ENCODE data around the gene AVPI1. TPM values are rescaled to one million over a fixed set of nuclear protein-coding genes. Genes with fewer than 3 reads are reported as not detected.
"Not testable (repeated sequence)": the region's sequence is repeated elsewhere in the genome, so short reads cannot be mapped to it uniquely, and the experiment has no call there.

Gene AVPI1
- total RNA-seq, 2 donors from 2014 or later, result 26.6 to 34.8 TPM

DNA sequence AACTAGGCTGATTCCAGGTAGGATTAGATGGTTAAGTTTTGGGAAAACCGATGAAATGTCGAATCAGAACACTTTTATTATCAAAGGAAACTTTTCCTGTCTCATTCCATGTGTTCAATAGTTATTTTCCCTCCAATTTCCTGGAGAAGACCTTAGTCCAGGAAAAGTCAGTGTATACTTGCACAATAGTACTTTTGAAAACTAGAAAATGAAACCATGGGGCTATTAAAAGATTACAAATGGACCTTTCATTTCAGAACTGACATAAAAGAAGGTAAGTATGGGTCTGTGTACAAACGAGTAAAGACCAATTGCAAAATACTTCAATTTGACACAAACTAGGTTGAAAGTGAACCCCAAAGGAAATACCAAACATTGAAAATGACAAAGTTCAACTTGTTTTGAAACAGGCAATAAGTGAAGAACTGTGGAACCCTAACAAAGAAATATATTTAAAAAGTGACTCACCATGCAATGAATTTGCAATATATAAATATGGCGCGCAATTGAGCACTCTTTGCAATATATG is 2.1 kb downstream of the AVPI1 start:
- intact Hi-C loops (cut with DNase I), result no loop called here
- no peak for DNase-seq
- peak overlapping the region; percentile 13 to 96 for H3K9ac ChIP-seq (ENCODE audit: low read depth in 2 of 2, low read length in 2 of 2)
- peak overlapping the region; percentile 51 for H3K4me3 ChIP-seq
- H3K27me3 ChIP-seq, result no peaks in the 10 kb centered on the region
- H3K27ac ChIP-seq, result peak overlapping the region; percentile 86
- no peaks in the 10 kb centered on the region for H3K9me3 ChIP-seq
- TF ChIP-seq, protein P1, sequence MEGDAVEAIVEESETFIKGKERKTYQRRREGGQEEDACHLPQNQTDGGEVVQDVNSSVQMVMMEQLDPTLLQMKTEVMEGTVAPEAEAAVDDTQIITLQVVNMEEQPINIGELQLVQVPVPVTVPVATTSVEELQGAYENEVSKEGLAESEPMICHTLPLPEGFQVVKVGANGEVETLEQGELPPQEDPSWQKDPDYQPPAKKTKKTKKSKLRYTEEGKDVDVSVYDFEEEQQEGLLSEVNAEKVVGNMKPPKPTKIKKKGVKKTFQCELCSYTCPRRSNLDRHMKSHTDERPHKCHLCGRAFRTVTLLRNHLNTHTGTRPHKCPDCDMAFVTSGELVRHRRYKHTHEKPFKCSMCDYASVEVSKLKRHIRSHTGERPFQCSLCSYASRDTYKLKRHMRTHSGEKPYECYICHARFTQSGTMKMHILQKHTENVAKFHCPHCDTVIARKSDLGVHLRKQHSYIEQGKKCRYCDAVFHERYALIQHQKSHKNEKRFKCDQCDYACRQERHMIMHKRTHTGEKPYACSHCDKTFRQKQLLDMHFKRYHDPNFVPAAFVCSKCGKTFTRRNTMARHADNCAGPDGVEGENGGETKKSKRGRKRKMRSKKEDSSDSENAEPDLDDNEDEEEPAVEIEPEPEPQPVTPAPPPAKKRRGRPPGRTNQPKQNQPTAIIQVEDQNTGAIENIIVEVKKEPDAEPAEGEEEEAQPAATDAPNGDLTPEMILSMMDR (IDR thresholded peaks at IDR 0.05), result no peak
- H3K4me1 ChIP-seq, result peaks cover 21% of the 10 kb centered on the region
- no peaks in the 10 kb centered on the region for H3K36me3 ChIP-seq

DNA sequence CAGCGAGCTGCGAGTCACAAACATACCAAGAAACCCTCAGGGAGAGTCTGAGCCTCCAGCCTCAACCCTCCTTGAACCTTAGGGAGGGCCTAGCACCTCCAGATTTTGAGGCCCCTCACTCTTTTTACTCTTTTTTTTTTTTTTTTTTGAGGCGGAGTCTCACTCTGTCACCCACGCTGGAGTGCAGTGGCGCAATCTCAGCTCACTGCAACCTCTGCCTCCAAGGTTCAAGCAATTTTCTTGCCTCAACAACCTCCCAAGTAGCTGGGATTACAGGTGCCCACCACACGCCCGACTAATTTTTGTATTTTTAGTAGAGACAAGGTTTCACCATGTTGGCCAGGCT is 2.7 kb downstream of the AVPI1 start:
- Histone ChIP-seq H3K4me1 (peaks cover 21% of the 10 kb centered on the region), H3K27ac (peak overlapping the region; percentile 86), H3K9ac (ENCODE audit: low read depth in 2 of 2, low read length in 2 of 2) (peak overlapping the region; percentile 58 to 96), H3K4me3 (peak overlapping the region; percentile 8)
- H3K9me3 ChIP-seq; DNase-seq; H3K36me3 ChIP-seq; intact Hi-C loops (cut with DNase I); H3K27me3 ChIP-seq: not testable (repeated sequence)

DNA sequence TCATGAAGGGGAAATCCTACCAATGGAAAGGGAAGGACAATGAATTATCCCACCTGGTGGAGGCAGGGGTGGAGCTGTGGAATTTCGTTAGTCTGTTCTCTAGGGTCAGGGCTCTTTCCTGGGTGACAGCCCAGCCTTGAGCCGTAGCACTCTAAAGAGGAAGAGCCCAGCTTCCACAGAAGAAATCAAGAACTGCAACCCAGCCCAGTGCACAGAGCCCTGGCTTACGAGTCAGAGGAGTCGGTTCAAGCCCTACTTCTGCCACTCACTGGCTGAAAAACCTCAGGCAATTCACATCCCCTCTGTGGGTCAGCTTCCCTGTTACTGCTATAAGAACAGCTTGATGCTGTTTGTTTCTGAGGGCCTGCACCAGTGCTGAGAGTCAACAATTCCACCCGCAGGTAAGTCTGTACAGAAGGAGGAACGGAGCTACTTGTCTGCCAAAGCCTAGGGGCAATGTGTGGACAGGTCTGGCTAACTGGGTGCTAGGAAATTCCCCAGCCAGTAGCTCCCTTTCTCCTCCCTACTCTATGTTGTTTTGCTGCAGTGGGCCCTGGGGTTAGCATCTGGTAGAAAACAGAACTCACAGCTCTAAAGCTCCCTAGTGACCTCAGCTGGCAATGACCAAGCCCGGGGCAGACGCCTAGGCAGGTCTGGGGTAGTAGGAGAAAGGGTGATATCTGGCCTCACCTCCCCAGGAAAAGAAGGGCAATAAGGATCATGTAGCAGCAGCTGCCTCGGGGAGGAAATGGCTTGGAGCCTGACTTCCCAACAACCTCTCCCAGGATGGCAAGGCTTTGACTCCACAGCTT is 3.3 kb downstream of the AVPI1 start:
- intact Hi-C loops (cut with DNase I), result no loop called here

DNA sequence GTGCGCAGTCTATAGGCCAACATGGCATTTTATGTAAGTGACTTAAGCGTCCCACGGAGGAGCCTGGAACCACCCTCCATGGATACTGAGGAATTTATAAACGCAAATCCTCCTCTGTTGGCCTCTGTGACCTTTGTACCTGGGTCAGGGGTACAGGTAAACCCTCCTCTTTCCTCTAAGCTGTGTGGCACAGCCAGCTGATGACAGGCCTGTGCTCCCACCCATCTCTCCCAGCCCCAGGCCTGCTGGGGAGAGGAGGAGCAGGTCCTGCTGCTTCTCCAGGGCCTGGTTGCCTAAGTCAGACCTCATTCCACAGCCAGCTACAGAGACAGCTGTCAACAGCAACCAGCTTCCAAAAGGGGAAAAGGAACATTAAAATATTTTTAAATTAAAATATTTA is 5.0 kb downstream of the AVPI1 start:
- Histone ChIP-seq H3K27ac (peak overlapping the region; percentile 86), H3K4me3 (no peak overlapping the region), H3K9me3 (no peaks in the 10 kb centered on the region), H3K4me1 (peaks cover 14% of the 10 kb centered on the region), H3K27me3 (no peaks in the 10 kb centered on the region), H3K36me3 (no peaks in the 10 kb centered on the region), H3K9ac (ENCODE audit: low read depth in 2 of 2, low read length in 2 of 2) (peak overlapping the region; percentile 37 to 52)
- intact Hi-C loops (cut with DNase I), result no loop called here
- DNase-seq, result peak; percentile 56
- TF ChIP-seq, protein P1 (IDR thresholded peaks at IDR 0.05), result no peak

More for the DNA sequence above, 3.3 kb downstream of the AVPI1 start:
- no peaks in the 10 kb centered on the region for H3K36me3 ChIP-seq
- H3K27me3 ChIP-seq, result no peaks in the 10 kb centered on the region
- peak overlapping the region; percentile 8 for H3K4me3 ChIP-seq
- H3K9ac ChIP-seq (ENCODE audit: low read depth in 2 of 2, low read length in 2 of 2), result peak overlapping the region; percentile 58 to 96
- H3K9me3 ChIP-seq, result no peaks in the 10 kb centered on the region
- peak overlapping the region; percentile 86 for H3K27ac ChIP-seq
- TF ChIP-seq, protein P1 (IDR thresholded peaks at IDR 0.05), result no peak
- DNase-seq, result peak; percentile 71
- H3K4me1 ChIP-seq, result peaks cover 21% of the 10 kb centered on the region

DNA sequence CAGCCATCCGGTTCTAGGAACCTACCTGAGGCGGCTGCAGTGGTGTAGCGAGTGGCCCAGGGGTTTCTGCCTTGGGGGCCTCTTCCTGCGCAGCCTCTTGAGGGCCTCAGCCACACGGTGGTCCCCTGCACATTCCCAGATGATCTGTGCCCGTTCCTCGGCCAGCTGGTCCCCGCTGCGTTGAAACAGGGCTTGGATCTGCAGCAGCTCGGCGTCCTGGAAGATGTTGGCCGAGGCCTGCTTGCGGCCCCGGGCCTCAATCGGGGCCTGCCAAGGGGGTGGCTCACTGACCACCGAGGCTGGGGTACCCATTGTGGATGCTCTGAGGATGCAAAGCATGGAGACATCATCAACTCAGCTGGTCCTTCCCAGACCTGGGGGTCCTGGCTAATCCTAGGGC is 7.4 kb downstream of the AVPI1 start:
- no peaks in the 10 kb centered on the region for H3K36me3 ChIP-seq
- peaks cover 14% of the 10 kb centered on the region for H3K4me1 ChIP-seq
- no peak overlapping the region for H3K4me3 ChIP-seq
- no peak overlapping the region for H3K9ac ChIP-seq (ENCODE audit: low read depth in 2 of 2, low read length in 2 of 2)
- no peak for DNase-seq
- no peaks in the 10 kb centered on the region for H3K9me3 ChIP-seq
- TF ChIP-seq, protein P1 (IDR thresholded peaks at IDR 0.05), result no peak
- no peaks in the 10 kb centered on the region for H3K27me3 ChIP-seq
- intact Hi-C loops (cut with DNase I), result loop anchor here (10.0 kb wide), 1 partner anchor 55 kb away; the partner anchor contains the start of gene ZFYVE27
- no peak overlapping the region for H3K27ac ChIP-seq
